ENCODE measurements around the gene UGT1A10. TPM values are rescaled to one million over a fixed set of nuclear protein-coding genes. Genes with fewer than 3 reads are reported as not detected.

Gene UGT1A10
- total RNA-seq, 2 donors from 2014 or later, result 0.41 TPM; not detected in 1

DNA sequence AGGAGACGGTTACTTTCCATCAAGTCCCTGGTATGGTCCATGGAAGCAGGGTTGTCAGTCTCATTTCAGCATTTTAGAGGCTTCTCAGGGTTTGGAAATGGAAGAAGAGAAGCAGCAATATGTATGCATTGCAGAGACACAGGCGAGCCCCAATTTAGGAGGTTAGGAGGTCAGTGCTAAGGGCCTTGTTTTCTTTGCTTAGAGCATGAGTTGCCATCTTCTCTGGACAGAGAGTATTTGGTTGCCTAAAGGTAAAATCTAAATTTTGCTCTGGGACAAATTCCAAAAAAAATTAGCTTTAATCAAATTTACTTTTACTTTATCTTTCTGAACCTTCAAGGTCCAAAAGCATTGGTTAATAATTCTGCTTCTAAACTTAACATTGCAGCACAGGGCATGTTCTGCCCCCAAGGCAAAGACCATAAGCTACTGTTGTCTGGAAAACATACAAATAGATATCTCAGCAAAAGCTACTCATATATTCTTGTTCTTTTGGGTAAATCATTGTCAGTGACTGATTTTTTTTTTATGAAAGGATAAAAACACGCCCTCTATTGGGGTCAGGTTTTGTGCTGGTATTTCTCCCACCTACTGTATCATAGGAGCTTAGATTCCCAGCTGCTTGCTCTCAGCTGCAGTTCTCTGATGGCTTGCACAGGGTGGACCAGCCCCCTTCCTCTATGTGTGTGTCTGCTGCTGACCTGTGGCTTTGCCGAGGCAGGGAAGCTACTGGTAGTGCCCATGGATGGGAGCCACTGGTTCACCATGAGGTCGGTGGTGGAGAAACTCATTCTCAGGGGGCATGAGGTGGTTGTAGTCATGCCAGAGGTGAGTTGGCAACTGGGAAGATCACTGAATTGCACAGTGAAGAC, 35.3 kb downstream of the UGT1A10 start, which contains the start of gene UGT1A9:
Gene UGT1A9, plus strand, starts transcription at position 609 of the 872 bp plus-strand sequence. Its CDS starts 37 bp downstream, at position 646.
- Histone ChIP-seq H3K36me3 (no peaks in the 10 kb centered on the region), H3K27me3 (replicated peaks; ENCODE audit: insufficient read depth) (no peaks in the 10 kb centered on the region), H3K9me3 (no peaks in the 10 kb centered on the region), H3K4me1 (ENCODE audit: control insufficient read depth in 1 of 2, low read depth in 2 of 2) (no peaks in the 10 kb centered on the region), H3K27ac (no peak within 1 kb of the TSS), H3K4me3 (no peak within 1 kb of the TSS)
- ATAC-seq (ENCODE audit: insufficient number of reproducible peaks, low FRiP score, low read depth) (no peak), DNase-seq (ENCODE audit: low spot score) (no peak)
- TF ChIP-seq, protein P1, sequence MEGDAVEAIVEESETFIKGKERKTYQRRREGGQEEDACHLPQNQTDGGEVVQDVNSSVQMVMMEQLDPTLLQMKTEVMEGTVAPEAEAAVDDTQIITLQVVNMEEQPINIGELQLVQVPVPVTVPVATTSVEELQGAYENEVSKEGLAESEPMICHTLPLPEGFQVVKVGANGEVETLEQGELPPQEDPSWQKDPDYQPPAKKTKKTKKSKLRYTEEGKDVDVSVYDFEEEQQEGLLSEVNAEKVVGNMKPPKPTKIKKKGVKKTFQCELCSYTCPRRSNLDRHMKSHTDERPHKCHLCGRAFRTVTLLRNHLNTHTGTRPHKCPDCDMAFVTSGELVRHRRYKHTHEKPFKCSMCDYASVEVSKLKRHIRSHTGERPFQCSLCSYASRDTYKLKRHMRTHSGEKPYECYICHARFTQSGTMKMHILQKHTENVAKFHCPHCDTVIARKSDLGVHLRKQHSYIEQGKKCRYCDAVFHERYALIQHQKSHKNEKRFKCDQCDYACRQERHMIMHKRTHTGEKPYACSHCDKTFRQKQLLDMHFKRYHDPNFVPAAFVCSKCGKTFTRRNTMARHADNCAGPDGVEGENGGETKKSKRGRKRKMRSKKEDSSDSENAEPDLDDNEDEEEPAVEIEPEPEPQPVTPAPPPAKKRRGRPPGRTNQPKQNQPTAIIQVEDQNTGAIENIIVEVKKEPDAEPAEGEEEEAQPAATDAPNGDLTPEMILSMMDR (IDR thresholded peaks at IDR 0.05), result no peak

DNA sequence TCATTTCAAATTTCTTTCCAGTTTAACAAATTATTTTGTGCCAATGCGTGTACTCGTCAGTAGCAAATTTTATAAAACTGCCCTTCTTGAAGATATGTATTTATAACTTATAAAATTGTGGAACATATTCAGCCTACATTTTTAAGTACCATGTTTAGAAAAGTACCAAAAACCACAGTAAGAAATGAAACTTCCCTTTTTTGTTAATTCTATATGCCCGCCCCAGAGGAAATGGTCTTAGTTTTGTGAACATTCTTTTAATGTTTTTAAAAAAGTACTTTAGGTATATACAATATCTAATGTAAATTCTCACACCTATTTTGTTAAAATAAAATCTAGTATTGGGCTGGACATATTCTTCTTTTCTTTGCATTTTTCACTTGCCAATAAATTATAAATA, 36.6 kb downstream of the UGT1A10 start:
- Histone ChIP-seq H3K4me3 (no peak overlapping the region), H3K27me3 (replicated peaks; ENCODE audit: insufficient read depth) (no peaks in the 10 kb centered on the region), H3K27ac (no peak overlapping the region), H3K9me3 (no peaks in the 10 kb centered on the region), H3K4me1 (ENCODE audit: control insufficient read depth in 1 of 2, low read depth in 2 of 2) (no peaks in the 10 kb centered on the region), H3K36me3 (no peaks in the 10 kb centered on the region)
- TF ChIP-seq, protein P1 (IDR thresholded peaks at IDR 0.05), result no peak
- no peak for ATAC-seq (ENCODE audit: insufficient number of reproducible peaks, low FRiP score, low read depth)
- DNase-seq (ENCODE audit: low spot score), result no peak

DNA sequence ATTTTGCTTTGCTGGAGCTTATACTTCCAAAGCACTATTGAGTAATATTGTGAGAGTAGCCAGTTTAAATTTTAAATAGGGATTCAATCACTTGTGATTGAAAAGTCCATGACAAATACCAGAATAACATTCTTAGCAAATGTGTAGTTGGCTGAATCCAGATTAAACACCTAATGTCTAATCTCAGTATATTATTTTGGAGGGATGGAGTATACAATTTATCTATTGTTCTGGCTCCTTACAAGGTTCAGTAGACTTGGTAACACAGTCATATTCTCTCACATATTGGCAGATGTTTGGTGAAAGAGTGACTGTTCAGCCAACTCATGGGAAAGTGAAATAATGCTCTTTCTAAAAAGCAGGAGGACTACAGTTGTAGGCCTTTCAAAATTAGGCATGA, 37.6 kb downstream of the UGT1A10 start:
- Histone ChIP-seq H3K9me3 (no peaks in the 10 kb centered on the region), H3K27me3 (replicated peaks; ENCODE audit: insufficient read depth) (no peaks in the 10 kb centered on the region), H3K36me3 (no peaks in the 10 kb centered on the region), H3K27ac (no peak overlapping the region), H3K4me1 (ENCODE audit: control insufficient read depth in 1 of 2, low read depth in 2 of 2) (no peaks in the 10 kb centered on the region), H3K4me3 (no peak overlapping the region)
- TF ChIP-seq, protein P1 (IDR thresholded peaks at IDR 0.05), result no peak
- ATAC-seq (ENCODE audit: insufficient number of reproducible peaks, low FRiP score, low read depth), result no peak
- no peak for DNase-seq (ENCODE audit: low spot score)

GRCh38 chr2:233674314-233674713, 38.1 kb downstream of the UGT1A10 start:
- Histone ChIP-seq H3K27ac (no peak overlapping the region), H3K36me3 (no peaks in the 10 kb centered on the region), H3K27me3 (replicated peaks; ENCODE audit: insufficient read depth) (no peaks in the 10 kb centered on the region), H3K9me3 (no peaks in the 10 kb centered on the region), H3K4me1 (ENCODE audit: control insufficient read depth in 1 of 2, low read depth in 2 of 2) (no peaks in the 10 kb centered on the region), H3K4me3 (no peak overlapping the region)
- no peak for ATAC-seq (ENCODE audit: insufficient number of reproducible peaks, low FRiP score, low read depth)
- TF ChIP-seq, protein P1 (IDR thresholded peaks at IDR 0.05), result no peak
- DNase-seq (ENCODE audit: low spot score), result no peak

DNA sequence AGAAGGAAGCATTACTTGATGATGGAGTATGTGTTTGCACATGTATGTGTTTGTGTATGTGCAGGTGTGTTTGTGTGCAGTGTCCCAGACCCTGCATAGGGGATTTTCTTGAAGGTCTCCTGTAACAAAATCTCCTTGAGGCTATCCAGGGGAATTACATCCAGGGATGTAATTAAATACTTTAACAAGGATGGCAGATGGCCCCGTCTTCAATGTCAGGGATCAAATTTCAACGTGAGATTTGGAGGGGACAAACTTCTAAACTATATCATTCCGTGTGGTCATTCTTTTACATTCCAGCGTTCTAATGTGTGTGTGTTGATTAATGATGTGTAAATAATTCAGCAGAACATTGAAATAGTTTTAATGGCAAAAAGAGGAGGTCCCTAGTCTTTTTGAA, 38.7 kb downstream of the UGT1A10 start:
- no peak for DNase-seq (ENCODE audit: low spot score)
- H3K4me1 ChIP-seq (ENCODE audit: control insufficient read depth in 1 of 2, low read depth in 2 of 2), result no peaks in the 10 kb centered on the region
- ATAC-seq (ENCODE audit: insufficient number of reproducible peaks, low FRiP score, low read depth), result no peak
- TF ChIP-seq, protein P1 (IDR thresholded peaks at IDR 0.05), result no peak
- no peak overlapping the region for H3K27ac ChIP-seq
- H3K36me3 ChIP-seq, result no peaks in the 10 kb centered on the region
- H3K4me3 ChIP-seq, result no peak overlapping the region
- no peaks in the 10 kb centered on the region for H3K9me3 ChIP-seq
- H3K27me3 ChIP-seq (replicated peaks; ENCODE audit: insufficient read depth), result no peaks in the 10 kb centered on the region
